Prostate gland (tissue), 2 donors: Measurements from ENCODE around the gene SLC39A11.

Experiments used
- POLR2A ChIP-seq: fragments of 450-650 bp; IDR thresholded peaks from one replicate; pipeline ENCODE4 v1.6.1; 2016; ENCODE audit warnings: antibody characterized with exemption, mild to moderate bottlenecking
- POLR2AphosphoS5 ChIP-seq: sonication (generic); formaldehyde crosslinking; IDR thresholded peaks from one replicate; pipeline ENCODE4 v1.6.1; 2017; ENCODE audit warnings: antibody characterized with exemption
- TF ChIP-seq, protein P1 (sequence below), 4 experiments: fragments of 200-600 bp in 2 of 4; fragments of 450-650 bp in 2 of 4; sonication (generic) in 2 of 4; IDR thresholded peaks; 1 replicate in 3 of 4; 2 replicates in 1 of 4; pipeline ENCODE4 v1.5.1; 2016 to 2019; ENCODE audit warnings: antibody characterized with exemption in 4 of 4, mild to moderate bottlenecking in 2 of 4, moderate library complexity in 2 of 4

DNA sequence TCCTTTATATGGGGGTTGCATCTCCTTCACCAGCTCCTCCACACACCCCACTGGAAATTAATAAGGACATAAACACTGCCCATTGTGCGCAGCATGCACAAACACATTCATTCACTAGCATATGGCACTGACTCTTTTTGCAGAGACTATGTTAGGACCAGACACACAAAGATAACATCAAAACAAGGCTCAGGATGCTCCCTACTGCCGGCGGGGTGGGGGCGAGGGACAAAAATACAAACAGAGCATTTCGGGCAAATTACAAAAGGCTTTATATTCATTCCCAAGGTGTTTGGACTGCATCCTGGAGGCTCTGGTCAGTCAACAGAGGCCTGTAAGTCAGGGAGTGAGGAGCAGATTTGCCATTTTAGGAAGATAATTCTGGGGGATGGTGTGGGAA lies 299.7 kb downstream of the SLC39A11 start:
- TF ChIP-seq, protein P1, sequence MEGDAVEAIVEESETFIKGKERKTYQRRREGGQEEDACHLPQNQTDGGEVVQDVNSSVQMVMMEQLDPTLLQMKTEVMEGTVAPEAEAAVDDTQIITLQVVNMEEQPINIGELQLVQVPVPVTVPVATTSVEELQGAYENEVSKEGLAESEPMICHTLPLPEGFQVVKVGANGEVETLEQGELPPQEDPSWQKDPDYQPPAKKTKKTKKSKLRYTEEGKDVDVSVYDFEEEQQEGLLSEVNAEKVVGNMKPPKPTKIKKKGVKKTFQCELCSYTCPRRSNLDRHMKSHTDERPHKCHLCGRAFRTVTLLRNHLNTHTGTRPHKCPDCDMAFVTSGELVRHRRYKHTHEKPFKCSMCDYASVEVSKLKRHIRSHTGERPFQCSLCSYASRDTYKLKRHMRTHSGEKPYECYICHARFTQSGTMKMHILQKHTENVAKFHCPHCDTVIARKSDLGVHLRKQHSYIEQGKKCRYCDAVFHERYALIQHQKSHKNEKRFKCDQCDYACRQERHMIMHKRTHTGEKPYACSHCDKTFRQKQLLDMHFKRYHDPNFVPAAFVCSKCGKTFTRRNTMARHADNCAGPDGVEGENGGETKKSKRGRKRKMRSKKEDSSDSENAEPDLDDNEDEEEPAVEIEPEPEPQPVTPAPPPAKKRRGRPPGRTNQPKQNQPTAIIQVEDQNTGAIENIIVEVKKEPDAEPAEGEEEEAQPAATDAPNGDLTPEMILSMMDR (IDR thresholded peaks at IDR 0.05): no peak
- TF ChIP-seq POLR2A: no peak
- no peak for TF ChIP-seq POLR2AphosphoS5
